K562 (cell line): ENCODE results near the gene RNF212B. TPM values are rescaled to one million over a fixed set of nuclear protein-coding genes. Genes with fewer than 3 reads are reported as not detected.

ENCODE experiments used
- ATAC-seq: fragments of 200-7000 bp; cut with Tn5 transposase; 3 replicates; pipeline ENCODE4 v1.9.1; 2020; ENCODE audit warnings: moderate library complexity
- BruUV-seq: library from RNA; stranded (reverse); fragments of 400-500 nt; replicated peaks from 2 replicates; lab custom pipeline; 2021; lab: Mats Ljungman, UMichigan
- CTCF ChIA-PET: fragments of 300-600 bp; formaldehyde crosslinking; extraction: SDS; loops from one replicate; lab custom pipeline; 2021; ENCODE audit warnings: low intra/inter-chr PET ratio; lab: Yijun Ruan, JAX
- POLR2A ChIA-PET: fragments of 300-600, 350-650 bp; sonication (Branson Sonifier 250); formaldehyde crosslinking; extraction: SDS; loops from one replicate; lab custom pipeline; 2021; ENCODE audit warnings: antibody characterized with exemption, inconsistent platforms; lab: Yijun Ruan, JAX
- DNase-seq, 4 experiments: peaks; one replicate each; pipeline versions ENCODE4 v3.0.0 to v3.0.0-alpha.2; 2011 to 2018; ENCODE audit warnings: low spot score in 3 of 4, mixed read lengths in 3 of 4; ENCODE audit errors: extremely low read depth in 1 of 4
- FAIRE-seq: peaks from 2 replicates; lab custom pipeline; 2011; peaks lifted over from hg19 to GRCh38; lab: Jason Lieb, UNC
- H2AFZ ChIP-seq: 2 replicates; pipeline ENCODE4 v1.6.0; 2011; ENCODE audit warnings: low read depth, low read length, control low read depth, inconsistent platforms
- H3K27ac ChIP-seq: fragments of 200-600 bp; 3 replicates; pipeline ENCODE4 v1.8.0; 2011; ENCODE audit warnings: low read depth, mild to moderate bottlenecking, control low read depth, inconsistent platforms, low read length, moderate library complexity, mixed read lengths; ENCODE audit errors: extremely low read depth
- H3K27me3 ChIP-seq, 2 experiments: fragments of 300-600 bp in 1 of 2; 2 replicates in 1 of 2; 3 replicates in 1 of 2; pipeline versions ENCODE4 v1.6.0 to v1.8.0; 2011; ENCODE audit warnings: inconsistent platforms in 2 of 2, low read length in 2 of 2, mild to moderate bottlenecking in 1 of 2, mixed read lengths in 1 of 2, moderate library complexity in 1 of 2; ENCODE audit not compliant: control insufficient read depth in 2 of 2, insufficient read depth in 2 of 2
- H3K36me3 ChIP-seq: fragments of 300-600 bp; 3 replicates; pipeline ENCODE4 v1.8.0; 2011; ENCODE audit warnings: mild to moderate bottlenecking, low read length, inconsistent platforms; ENCODE audit not compliant: control insufficient read depth, insufficient read depth
- H3K4me1 ChIP-seq, 2 experiments: fragments of 200-600 bp in 1 of 2; replicated peaks in 1 of 2; 2 replicates in 1 of 2; 3 replicates in 1 of 2; pipeline versions ENCODE4 v1.5.1 to v1.8.0; 2011; ENCODE audit warnings: inconsistent platforms in 2 of 2, low read length in 2 of 2, mild to moderate bottlenecking in 1 of 2, mixed read lengths in 1 of 2, moderate library complexity in 1 of 2; ENCODE audit not compliant: control insufficient read depth in 2 of 2, insufficient read depth in 2 of 2
- H3K4me2 ChIP-seq: 2 replicates; pipeline ENCODE4 v1.6.1; 2011; ENCODE audit warnings: low read length, control low read depth, inconsistent platforms, mixed read lengths; ENCODE audit not compliant: insufficient read depth
- H3K4me3 ChIP-seq: fragments of 200-600 bp; sonication (generic), shearing (Covaris generic); 2 replicates; pipeline ENCODE4 v1.5.1; 2016; ENCODE audit warnings: control low read depth, inconsistent platforms
- H3K79me2 ChIP-seq: fragments of 200-600 bp; 3 replicates; pipeline ENCODE4 v1.8.0; 2011; ENCODE audit warnings: low read length, inconsistent platforms; ENCODE audit not compliant: control insufficient read depth, insufficient read depth
- H3K9ac ChIP-seq, 2 experiments: 2 replicates each; pipeline versions ENCODE4 v1.6.0 to v1.6.1; 2011; ENCODE audit warnings: low read depth in 2 of 2, low read length in 2 of 2, control low read depth in 1 of 2, inconsistent platforms in 1 of 2, mild to moderate bottlenecking in 1 of 2, mixed read lengths in 1 of 2; ENCODE audit not compliant: insufficient read depth in 1 of 2
- H3K9me1 ChIP-seq: one replicate; pipeline ENCODE4 v1.6.0; 2011; ENCODE audit warnings: inconsistent platforms, mild to moderate bottlenecking, low read length, moderate library complexity; ENCODE audit not compliant: control insufficient read depth, insufficient read depth
- H3K9me3 ChIP-seq: replicated peaks from 2 replicates; pipeline ENCODE4 v1.5.1; 2011; ENCODE audit warnings: low read depth, low read length, inconsistent platforms; ENCODE audit not compliant: control insufficient read depth, insufficient read depth
- H4K20me1 ChIP-seq: replicated peaks from 2 replicates; pipeline ENCODE4 v1.6.1; 2011; ENCODE audit warnings: low read length, inconsistent platforms, mixed read lengths; ENCODE audit not compliant: control insufficient read depth, insufficient read depth
- ATF6 ChIP-seq: sonication (generic); formaldehyde crosslinking; IDR thresholded peaks from 2 replicates; pipeline ENCODE4 v1.4.0; 2020; ENCODE audit warnings: mild to moderate bottlenecking, missing genetic modification reagents
- EGR1 ChIP-seq: fragments of 450-650 bp; conservative IDR thresholded peaks from 2 replicates; pipeline ENCODE4 v1.6.1; 2017; ENCODE audit warnings: mild to moderate bottlenecking
- ETV6 ChIP-seq, 3 experiments: fragments of 150-350 bp in 1 of 3; sonication (generic) in 1 of 3; formaldehyde crosslinking in 1 of 3; IDR thresholded peaks; 2 replicates each; pipeline versions ENCODE4 v1.6.1 to v1.8.0; 2014 to 2022; ENCODE audit warnings: borderline replicate concordance in 2 of 3, low read depth in 2 of 3, antibody characterized with exemption in 1 of 3, low read length in 1 of 3, mild to moderate bottlenecking in 1 of 3, missing genetic modification reagents in 1 of 3
- FOXM1 ChIP-seq, 2 experiments: fragments of 450-650 bp in 1 of 2; sonication (generic) in 1 of 2; formaldehyde crosslinking in 1 of 2; IDR thresholded peaks; 2 replicates each; pipeline versions ENCODE4 v1.6.1 to v1.9.0; 2017 to 2022; ENCODE audit warnings: low read depth in 2 of 2, mild to moderate bottlenecking in 2 of 2, missing genetic modification reagents in 1 of 2, moderate library complexity in 1 of 2
- HCFC1 ChIP-seq: IDR thresholded peaks from 2 replicates; pipeline ENCODE4 v1.6.1; 2012; ENCODE audit warnings: low read depth, low read length, improper control_type of control experiment
- KLF6 ChIP-seq: fragments of 250-450 bp; sonication (Bioruptor Pico); IDR thresholded peaks from 2 replicates; pipeline ENCODE4 v1.4.0; 2020; ENCODE audit warnings: mild to moderate bottlenecking, moderate library complexity, borderline replicate concordance
- MAFG ChIP-seq: fragments of 450-650 bp; conservative IDR thresholded peaks from 2 replicates; pipeline ENCODE4 v1.6.1; 2016; ENCODE audit warnings: missing genetic modification characterization, missing compliant biosample characterization
- NCOR1 ChIP-seq: fragments of 450-650 bp; IDR thresholded peaks from 2 replicates; pipeline ENCODE4 v1.6.1; 2016; ENCODE audit warnings: mild to moderate bottlenecking, moderate library complexity
- NFYB ChIP-seq: IDR thresholded peaks from 2 replicates; pipeline ENCODE4 v1.6.1; 2011; ENCODE audit warnings: mild to moderate bottlenecking, moderate library complexity; ENCODE audit not compliant: insufficient read length; ENCODE audit errors: extremely low read depth
- RBM25 ChIP-seq: fragments of 200-400 bp; formaldehyde crosslinking; IDR thresholded peaks from 2 replicates; pipeline ENCODE4 v1.6.1; 2018; ENCODE audit warnings: low read length, low read depth, moderate library complexity; ENCODE audit not compliant: severe bottlenecking
- THRAP3 ChIP-seq: fragments of 450-650 bp; IDR thresholded peaks from 2 replicates; pipeline ENCODE4 v1.6.1; 2016; ENCODE audit warnings: mild to moderate bottlenecking, inconsistent platforms, borderline replicate concordance
- U2AF2 ChIP-seq: fragments of 200-400 bp; formaldehyde crosslinking; optimal IDR thresholded peaks from 2 replicates; pipeline ENCODE3; 2017; ENCODE audit warnings: low read depth, mild to moderate bottlenecking, low read length
- WHSC1 ChIP-seq: IDR thresholded peaks from one replicate; pipeline ENCODE4 v1.6.1; 2012; ENCODE audit warnings: low read length, control low read depth, inconsistent platforms
- YBX1 ChIP-seq: fragments of 450-650 bp; IDR thresholded peaks from 2 replicates; pipeline ENCODE4 v1.7.1; 2016; ENCODE audit warnings: mild to moderate bottlenecking
- ZNF184 ChIP-seq: sonication (generic); formaldehyde crosslinking; IDR thresholded peaks from 2 replicates; pipeline ENCODE4 v1.5.0; 2020; ENCODE audit warnings: missing genetic modification reagents
- WGBS: fragments of 100-300 bp; shearing (Covaris generic); methylation state at CpG from one replicate; pipeline ENCODE4 v1.1.6; 2016; ENCODE audit warnings: low coverage, mixed read lengths; ENCODE audit not compliant: insufficient coverage; ENCODE audit errors: missing lambda C conversion rate; 5-methylcytosine and 5-hydroxymethylcytosine counted together
- in situ Hi-C: fragments of 300-500 bp; cut with MboI; formaldehyde crosslinking; loops from 4 replicates; pipeline ENCODE4 v1.15.0; 2018; ENCODE audit warnings: inconsistent platforms, mixed read lengths
- intact Hi-C: fragments of 100-400 bp; cut with micrococcal nuclease; formaldehyde crosslinking; loops from 2 replicates; pipeline ENCODE4 v1.14.2; 2022
- polyA plus RNA-seq, 8 experiments: library from polyadenylated mRNA; depleted of rRNA in 4 of 8; stranded (reverse) in 5 of 8; unstranded in 3 of 8; fragments of >200 nt; fragmentation: Nextera tagmentation in 2 of 8; fragmentation: Illumina TruSeq in 1 of 8; extraction: Ambion mirVana in 2 of 8; extraction: Trizol in 1 of 8; gene quantifications; 2 replicates each; pipeline versions ENCODE4 v1.2.1 to v1.2.3, GENCODE V29; 2011 to 2014; ENCODE audit warnings: inconsistent platforms in 1 of 8, missing spikeins in 1 of 8
- total RNA-seq, 7 experiments: library from RNA; depleted of rRNA in 6 of 7; stranded (reverse); fragments of >200 nt in 6 of 7; fragmentation: Illumina TruSeq in 2 of 7; extraction: Trizol in 2 of 7; gene quantifications; 2 replicates each; pipeline versions ENCODE4 v1.2.1 to v1.2.3, GENCODE V29; 2011 to 2021; ENCODE audit warnings: low replicate concordance in 1 of 7
- TF ChIP-seq, protein P1 (sequence below): fragments of 450-650 bp; IDR thresholded peaks from 2 replicates; pipeline ENCODE4 v1.7.1; 2018; ENCODE audit warnings: mild to moderate bottlenecking, low read depth; ENCODE audit not compliant: partially characterized antibody

RNF212B gene
- total and polyA plus RNA-seq, 9 of the 15 experiments (the other 6 are each of a cell fraction or from before 2014, with no cell fraction given), result 0.15 to 0.43 (median 0.27) TPM; not detected in 3

DNA sequence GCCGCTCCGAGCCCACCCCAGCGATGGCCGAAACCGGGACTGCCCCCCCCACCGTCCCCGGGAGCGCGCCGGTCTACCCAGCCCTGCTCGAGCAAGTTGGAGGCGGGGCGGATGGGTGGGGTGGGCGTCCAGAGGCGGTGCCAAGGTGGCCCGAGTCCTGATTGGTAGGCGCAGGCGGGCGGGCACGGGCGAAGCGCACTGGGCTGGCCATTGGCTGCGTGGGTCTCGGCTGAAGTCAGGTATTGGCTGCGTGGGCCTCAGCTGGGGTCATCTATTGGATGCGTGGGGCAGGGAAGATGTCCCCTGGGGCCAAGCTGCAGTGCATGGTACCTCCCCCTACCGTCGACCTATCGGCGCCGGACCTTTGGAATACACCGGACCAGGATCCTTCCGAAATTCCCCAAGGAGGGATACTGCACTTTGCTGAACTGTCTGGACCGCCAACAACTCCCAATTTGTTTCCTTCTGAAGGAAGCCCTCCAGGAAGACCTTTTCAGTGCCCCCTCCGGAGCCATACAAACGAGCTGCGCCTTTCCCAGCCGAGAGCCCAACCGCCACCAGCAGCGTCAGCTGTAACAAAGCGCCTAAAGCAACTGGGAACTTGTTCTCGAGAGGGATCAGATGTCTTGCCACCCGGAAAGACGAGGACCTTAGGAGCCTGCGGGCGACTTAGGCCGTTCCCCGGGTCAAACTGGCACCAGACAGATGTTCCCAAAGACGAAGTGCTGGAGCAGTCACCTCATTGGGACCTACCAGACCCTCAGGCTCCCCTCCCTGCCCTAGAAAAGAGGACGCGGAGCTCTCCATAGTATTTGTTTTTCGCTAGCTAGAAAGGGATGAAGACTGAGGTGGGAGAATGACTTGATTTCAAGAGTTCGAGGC lies 48.5 kb downstream of the RNF212B start, which contains the start of gene HOMEZ:
TSS of gene HOMEZ (minus strand) at position 113 of the 882 bp plus-strand sequence. CDS start 180 bp downstream, outside the sequence.
- FAIRE-seq (peak; percentile 94), ATAC-seq (peak; percentile 95), DNase-seq (peak; percentile 95 to 99 (median 96))
- Histone ChIP-seq H3K9ac (peak within 1 kb of the TSS; percentile 90 to 98), H2AFZ (peak within 1 kb of the TSS; percentile 99), H3K79me2 (peaks cover 59% of the 10 kb centered on the region), H3K4me2 (peak within 1 kb of the TSS; percentile 97), H3K9me3 (no peaks in the 10 kb centered on the region), H4K20me1 (no peaks in the 10 kb centered on the region), H3K4me3 (peak within 1 kb of the TSS; percentile 92), H3K27me3 (no peaks in the 10 kb centered on the region), H3K36me3 (peaks cover 26% of the 10 kb centered on the region), H3K9me1 (no peaks in the 10 kb centered on the region), H3K27ac (peak within 1 kb of the TSS; percentile 94), H3K4me1 (peaks cover 7 to 21% of the 10 kb centered on the region in 2 experiments; a peak in 4 of 5 replicates)
- ChIA-PET POLR2A (interaction anchor here (0.6 to 2.8 kb wide), 16 partner anchors 9 to 994 kb away, joined by 3 to 14 read pairs (median 4); partner anchors contain the start of genes ACIN1, C14orf119, PABPN1 and PPP1R3E), CTCF (no interaction called here)
- BruUV-seq, result TSS peak; percentile 97
- intact Hi-C loops, result loop anchor here (2.0 kb wide), 1 partner anchor 15 kb away; no protein-coding TSS in a partner anchor
- in situ Hi-C loops, result no loop called here
- WGBS, result under 1% methylated on average over 40 of the region's 53 CpGs
- TF ChIP-seq EGR1 (peak; percentile 54), KLF6 (no peak), WHSC1 (no peak), ATF6 (CRISPR knock-in tag) (no peak), ZNF184 (CRISPR knock-in tag) (no peak), FOXM1 (IDR thresholded peaks at IDR 0.05; ENCODE audit: low read depth) (no peak), FOXM1 (CRISPR knock-in tag; IDR thresholded peaks at IDR 0.05; ENCODE audit: low read depth) (no peak), THRAP3 (no peak), MAFG (tag) (no peak), RBM25 (peak; percentile 99), NCOR1 (no peak), U2AF2 (no peak), YBX1 (no peak), NFYB (peak; percentile 99), ETV6 (IDR thresholded peaks at IDR 0.05; ENCODE audit: borderline replicate concordance in 1 of 2, low read depth in 2 of 2, low read length in 1 of 2) (no peak), ETV6 (CRISPR knock-in tag; IDR thresholded peaks at IDR 0.05; ENCODE audit: borderline replicate concordance) (no peak), HCFC1 (0 out of 2 replicates have a peak, but pooled peaks have one; percentile 19)
- TF ChIP-seq, protein P1, sequence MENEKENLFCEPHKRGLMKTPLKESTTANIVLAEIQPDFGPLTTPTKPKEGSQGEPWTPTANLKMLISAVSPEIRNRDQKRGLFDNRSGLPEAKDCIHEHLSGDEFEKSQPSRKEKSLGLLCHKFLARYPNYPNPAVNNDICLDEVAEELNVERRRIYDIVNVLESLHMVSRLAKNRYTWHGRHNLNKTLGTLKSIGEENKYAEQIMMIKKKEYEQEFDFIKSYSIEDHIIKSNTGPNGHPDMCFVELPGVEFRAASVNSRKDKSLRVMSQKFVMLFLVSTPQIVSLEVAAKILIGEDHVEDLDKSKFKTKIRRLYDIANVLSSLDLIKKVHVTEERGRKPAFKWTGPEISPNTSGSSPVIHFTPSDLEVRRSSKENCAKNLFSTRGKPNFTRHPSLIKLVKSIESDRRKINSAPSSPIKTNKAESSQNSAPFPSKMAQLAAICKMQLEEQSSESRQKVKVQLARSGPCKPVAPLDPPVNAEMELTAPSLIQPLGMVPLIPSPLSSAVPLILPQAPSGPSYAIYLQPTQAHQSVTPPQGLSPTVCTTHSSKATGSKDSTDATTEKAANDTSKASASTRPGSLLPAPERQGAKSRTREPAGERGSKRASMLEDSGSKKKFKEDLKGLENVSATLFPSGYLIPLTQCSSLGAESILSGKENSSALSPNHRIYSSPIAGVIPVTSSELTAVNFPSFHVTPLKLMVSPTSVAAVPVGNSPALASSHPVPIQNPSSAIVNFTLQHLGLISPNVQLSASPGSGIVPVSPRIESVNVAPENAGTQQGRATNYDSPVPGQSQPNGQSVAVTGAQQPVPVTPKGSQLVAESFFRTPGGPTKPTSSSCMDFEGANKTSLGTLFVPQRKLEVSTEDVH, result peak; percentile 18
